ENCODE data around the gene NRN1L.
"Not testable (repeated sequence)": the region's sequence is repeated elsewhere in the genome, so short reads cannot be mapped to it uniquely, and the experiment has no call there.

Gene NRN1L

DNA sequence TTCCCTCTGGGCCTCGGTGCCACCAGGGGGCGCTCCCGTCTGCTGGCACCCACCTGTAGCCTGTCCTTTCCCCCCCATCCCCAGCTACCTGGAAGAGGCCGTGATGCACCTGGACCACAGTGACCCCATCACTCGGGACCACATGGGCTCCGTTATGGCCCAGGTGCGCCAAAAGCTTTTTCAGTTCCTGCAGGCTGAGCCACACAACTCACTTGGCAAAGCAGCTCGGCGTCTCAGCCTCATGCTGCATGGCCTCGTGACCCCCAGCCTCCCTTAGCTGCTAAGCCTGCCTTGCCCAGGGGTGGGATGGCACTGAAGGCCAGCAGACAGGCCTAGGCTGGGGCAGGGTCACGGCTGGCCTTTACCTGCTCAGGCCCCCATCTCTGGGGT is 818 bp upstream of the NRN1L start:
- DNase-seq, result peak; percentile 81

DNA sequence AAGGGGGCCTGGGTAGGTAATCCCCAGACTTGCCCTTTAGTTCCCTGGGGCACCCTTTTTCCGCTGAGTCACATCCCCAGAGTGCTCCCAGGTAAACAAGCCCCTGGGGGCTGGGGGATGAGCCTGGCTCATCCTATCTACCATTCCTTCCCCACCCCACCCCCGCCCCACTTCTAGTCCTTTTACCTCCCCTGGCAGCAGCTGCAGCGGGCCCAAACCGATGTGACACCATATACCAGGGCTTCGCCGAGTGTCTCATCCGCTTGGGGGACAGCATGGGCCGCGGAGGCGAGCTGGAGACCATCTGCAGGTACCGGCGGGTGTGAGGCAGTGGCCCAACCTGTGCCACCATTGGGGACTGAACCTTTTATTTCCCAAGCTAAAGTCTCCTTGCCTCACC is 860 bp downstream of the NRN1L start:
- no peak for DNase-seq

DNA sequence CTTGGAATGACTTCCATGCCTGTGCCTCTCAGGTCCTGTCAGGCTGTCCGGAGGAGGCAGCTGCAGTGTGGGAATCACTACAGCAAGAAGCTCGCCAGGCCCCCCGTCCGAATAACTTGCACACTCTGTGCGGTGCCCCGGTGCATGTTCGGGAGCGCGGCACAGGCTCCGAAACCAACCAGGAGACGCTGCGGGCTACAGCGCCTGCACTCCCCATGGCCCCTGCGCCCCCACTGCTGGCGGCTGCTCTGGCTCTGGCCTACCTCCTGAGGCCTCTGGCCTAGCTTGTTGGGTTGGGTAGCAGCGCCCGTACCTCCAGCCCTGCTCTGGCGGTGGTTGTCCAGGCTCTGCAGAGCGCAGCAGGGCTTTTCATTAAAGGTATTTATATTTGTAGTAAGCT is 1.3 kb downstream of the NRN1L start:
- no peak for DNase-seq

DNA sequence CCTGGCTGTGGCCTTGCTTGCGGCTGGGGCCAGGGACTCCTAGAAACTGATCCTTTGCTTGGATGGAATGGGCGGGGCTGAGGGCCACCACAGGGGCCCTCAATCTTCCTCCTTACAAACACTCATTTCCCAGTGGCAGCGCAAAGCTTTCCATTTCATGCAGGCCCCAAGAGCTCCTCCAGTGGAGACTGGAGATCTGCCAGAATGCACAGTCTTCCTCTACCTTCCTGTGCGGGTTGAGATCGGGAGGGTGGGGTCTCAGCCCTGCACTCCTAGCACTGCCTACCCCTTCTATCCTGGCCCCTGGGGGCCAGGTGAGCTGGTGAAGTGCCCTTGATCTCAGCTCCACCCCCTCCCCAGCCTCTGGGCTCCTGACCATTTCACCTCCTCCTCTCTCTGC is 1.7 kb downstream of the NRN1L start:
- no peak for DNase-seq

DNA sequence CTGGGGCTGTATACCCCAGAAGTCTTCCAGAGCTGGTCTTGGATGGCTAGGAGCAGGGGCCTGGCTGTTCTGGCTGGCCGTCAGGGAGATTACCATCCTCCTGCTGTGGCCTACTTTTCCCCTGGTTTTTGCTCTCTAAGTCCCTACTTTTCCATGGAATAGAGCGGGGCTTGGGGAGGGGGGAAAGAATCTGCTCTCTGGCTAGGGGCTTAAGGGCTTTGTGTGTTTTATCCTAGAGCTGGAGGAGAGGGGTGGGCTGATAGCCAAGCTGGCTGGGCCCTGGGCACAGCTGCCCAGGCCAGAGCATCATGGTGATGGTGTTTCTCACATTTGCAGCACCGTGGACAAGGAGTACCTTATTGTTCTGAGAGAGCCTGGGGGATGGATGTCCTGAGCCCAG is 3.6 kb downstream of the NRN1L start:
- no peak for DNase-seq

DNA sequence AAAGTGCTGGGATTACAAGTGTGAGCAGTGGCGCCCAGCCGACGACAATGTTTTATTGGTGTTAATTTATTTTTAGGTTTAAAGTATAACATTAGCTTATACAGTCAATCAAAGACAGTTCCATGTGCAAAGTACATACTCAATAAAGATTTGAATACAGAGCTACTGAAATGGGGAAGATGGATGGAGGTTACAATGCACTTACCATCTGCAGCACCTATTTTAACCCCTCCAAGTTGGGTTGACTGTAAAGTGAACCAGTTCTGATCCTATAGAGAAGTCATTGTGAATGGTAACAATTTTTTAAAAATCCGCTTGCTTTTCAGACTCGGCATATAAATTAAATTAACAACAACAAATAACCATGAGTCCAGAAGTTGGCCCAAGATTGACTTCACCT is 7.7 kb downstream of the NRN1L start:
- DNase-seq, result no peak

DNA sequence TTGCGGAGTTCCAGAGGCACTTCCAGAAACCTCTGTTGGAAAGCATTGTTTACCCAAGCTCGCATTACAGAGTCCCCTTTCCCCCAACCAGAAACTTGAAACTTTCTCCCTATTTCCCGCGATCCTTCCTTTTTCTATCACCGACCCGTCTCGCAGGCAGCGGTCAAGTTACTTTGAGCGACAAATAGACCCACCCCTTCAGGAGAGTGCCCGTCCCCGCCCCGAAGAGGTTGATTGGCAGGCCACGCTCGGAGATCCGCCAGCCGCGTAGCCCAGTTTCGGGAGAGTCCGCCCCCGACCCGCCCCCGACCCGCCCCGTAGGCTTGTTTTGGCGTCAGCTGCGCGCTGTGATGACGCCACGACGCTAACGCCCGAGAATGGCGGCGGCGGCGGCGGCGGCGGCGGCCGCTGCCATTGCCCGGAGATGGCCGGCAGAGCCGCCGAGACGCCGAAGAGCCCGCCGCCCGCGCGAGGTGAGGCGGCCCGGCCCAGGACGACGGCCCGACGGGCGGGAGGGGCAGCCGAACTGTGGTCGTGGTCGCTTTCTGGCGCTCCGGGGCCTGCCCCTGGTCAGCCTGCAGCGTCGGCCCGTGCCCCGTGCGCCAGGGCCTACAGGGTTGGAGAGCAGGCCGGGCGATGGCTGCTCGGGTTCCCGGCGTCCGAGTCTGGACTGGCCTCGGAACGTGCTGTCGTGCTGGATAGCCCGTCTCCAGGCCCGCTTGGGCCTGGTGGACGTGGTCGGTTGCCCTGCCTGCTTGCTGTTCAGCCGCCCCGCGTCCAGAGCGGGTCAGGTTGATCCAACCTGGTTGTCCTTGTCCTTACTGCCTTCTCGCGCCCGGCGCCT is 8.4 kb downstream of the NRN1L start, which contains the start of gene PSKH1:
Gene PSKH1 (plus strand): TSS at position 356 of the 844 bp plus-strand sequence. CDS start 15,496 bp downstream, outside the sequence.
- DNase-seq, result peak; percentile 97

DNA sequence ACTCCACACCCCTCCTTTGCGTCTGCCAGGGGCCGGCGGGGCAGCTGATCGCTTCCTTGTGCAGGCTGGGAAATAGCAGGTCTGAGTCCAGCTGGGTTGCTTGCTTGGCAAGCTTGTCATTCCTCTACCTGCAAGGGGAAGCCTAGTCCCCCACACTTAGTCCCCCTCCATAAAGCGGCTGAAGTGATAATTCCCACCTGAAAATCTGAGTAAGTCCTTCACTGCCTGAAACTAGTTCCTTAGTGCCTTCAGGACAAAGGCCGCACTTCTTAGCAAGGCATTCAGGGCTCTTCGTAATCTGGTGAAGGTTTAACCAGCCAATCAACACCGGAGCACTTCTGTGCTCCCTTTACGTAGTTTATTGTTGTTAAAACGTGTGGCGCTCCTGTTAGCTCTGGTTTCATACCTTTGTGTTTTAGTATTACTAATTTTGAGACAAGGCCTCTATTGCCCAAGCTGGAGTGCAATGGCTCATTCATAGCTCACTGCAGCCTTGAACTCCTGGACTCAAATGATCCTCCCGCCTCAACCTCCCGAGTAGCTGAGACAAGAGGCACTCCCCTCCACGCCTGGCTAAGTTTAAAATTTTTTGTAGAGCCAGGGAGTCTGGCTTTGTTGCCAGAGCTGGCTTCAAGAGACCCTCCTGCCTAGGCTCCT is 9.2 kb downstream of the NRN1L start:
- peak; percentile 12 for DNase-seq

DNA sequence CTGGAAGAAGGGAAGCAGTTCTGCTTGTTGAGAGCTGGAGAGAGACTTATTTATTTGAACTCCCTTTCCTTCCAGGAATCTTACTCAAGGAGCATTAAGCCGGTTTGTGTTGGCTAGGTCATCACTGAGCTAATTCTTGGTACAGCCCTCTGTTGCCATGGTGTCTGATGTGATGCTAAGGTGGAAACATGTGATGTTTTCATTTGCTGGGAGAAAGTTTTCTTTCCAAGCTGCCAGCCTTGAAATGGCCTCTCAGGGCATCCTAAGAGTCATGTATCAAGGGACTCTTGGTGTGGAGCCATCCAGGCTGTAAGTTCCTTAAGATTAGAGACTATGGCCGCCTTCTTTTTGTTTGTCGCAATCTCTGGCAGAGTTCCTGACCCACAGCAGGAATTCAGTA is 12.5 kb downstream of the NRN1L start:
- no peak for DNase-seq

DNA sequence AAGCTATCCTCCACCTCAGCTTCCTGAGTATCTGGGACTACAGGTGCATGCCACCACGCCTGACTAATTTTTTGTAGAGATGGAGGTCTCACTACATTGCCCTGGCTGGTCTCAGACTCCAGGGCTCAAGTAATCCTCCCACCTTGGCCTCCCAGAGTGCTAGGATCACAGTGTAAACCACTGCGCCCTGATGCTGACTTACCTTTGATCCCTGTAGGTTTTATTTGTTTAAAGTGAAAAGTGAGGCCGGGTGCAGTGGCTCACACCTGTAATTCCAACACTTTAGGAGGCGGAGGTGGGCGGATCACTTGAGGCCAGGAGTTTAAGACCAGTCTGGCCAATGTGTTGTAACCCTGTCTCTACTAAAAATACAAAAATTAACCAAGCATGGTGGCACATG is 17.0 kb downstream of the NRN1L start:
- DNase-seq, result no peak

DNA sequence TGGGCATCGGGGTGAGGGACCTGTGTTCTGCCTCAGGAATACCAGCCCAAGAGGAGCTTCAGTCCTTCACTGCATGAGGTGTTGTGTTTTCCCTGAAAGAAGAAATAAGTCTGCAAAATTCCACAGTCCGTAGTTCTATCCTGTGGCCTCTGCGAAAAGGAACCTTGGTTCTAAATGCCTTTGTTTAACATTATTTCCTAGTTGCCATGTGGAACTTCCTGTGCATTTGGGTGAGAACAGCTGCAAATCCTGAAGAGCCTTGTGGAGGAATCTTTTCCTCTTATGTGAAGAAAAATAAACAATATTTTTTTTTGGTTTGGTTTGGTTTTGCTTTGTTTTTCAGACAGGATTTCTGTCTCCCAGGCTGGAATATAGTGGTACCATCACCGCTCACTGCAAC is 18.1 kb downstream of the NRN1L start:
- no peak for DNase-seq

DNA sequence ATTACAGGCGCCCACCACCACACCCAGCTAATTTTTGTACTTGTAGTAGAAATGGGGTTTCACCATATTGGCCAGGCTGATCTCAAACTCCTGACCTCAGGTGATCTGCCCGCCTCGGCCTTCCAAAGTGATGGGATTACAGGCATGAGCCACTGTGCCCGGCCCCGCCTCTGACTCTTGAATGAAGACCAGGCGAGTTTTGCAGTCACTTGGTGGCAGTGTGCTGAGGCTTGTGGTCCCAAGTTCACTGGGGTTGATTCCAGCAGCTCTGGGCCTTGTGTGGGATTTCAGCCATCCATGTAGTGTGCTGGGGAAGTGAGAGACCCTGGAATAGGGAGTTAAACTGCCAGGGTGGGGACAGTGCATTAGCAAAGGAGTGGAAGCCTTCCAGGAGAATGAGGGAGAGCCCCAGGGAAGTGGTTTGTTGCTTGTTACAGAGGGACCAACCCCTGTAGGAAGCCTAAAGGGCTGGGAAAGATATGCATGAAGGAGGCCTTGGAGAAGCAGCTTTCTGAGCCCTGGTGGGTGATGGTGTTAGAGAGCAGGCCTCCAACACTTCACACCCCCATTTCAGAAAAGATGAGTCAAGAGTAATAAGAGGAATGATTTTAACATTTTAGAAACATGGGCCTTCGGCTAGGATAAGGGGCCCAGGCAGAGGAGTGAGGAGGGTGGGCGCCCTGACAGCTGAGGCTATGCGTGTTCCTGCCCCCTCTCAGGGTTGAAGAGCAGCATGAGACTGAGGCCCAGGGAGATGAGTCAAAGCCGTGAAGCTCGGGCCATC is 22.9 kb downstream of the NRN1L start:
- DNase-seq, result no peak

DNA sequence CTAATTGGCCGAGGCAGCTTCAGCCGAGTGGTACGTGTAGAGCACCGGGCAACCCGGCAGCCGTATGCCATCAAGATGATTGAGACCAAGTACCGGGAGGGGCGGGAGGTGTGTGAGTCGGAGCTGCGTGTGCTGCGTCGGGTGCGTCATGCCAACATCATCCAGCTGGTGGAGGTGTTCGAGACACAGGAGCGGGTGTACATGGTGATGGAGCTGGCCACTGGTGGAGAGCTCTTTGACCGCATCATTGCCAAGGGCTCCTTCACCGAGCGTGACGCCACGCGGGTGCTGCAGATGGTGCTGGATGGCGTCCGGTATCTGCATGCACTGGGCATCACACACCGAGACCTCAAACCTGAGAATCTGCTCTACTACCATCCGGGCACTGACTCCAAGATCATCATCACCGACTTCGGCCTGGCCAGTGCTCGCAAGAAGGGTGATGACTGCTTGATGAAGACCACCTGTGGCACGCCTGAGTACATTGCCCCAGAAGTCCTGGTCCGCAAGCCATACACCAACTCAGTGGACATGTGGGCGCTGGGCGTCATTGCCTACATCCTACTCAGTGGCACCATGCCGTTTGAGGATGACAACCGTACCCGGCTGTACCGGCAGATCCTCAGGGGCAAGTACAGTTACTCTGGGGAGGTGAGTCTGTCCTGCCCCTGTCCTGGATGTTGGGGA is 24.5 kb downstream of the NRN1L start:
- no peak for DNase-seq

DNA sequence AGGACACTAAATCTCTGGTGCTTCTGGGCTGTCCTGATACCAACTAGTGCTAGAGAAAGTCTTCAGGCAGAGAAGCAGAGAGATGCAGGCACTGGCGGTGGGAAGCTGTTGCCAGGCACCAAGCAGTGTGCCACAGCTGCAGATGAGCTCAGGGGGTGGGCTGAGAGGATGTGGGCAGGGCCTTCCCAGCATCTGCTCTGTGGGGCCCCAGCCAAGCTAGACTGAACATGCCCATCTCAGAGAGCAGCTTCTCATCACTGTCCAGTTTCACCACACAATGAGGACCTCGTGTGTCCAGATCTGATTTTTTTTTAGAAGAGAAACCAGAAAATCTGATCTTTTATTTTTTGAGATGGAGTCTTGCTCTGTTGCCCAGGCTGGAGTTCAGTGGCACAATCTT is 25.5 kb downstream of the NRN1L start:
- DNase-seq, result peak; percentile 45

DNA sequence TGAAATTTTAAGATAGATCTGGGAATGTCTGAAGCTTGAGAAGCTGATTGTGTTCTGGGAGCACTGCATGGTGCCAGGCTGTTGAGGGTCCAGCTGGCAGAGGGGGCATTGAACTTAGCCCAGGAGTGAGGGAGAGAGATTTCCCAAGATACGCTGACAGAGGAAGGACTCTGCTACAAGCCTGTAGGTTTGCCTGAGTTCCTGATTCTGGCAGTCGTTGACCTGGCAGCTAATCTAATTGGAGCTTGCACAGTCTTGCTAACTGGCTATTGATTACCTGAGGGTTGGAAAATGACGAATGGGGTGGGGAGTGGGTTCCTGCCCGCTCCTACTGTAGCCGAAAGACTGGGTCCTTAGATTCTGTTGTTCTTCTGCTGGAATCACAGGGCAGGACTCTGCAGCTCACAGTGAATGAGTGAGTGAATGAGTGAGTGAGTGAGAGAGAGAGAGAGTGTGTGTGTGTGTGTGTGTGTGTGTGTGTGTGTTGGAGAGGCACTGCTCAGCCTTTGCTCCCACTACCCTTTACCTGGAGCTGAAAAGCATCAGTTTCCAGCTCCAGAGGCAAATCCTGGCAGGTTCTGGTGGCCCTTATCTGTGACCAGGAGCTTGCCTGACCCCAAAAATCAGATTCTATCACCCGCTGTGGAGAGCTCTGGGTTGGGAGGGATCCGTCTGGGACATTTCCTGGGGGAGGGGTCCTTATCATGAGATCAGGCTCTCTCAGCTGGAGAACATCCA is 30.2 kb downstream of the NRN1L start:
- no peak for DNase-seq

DNA sequence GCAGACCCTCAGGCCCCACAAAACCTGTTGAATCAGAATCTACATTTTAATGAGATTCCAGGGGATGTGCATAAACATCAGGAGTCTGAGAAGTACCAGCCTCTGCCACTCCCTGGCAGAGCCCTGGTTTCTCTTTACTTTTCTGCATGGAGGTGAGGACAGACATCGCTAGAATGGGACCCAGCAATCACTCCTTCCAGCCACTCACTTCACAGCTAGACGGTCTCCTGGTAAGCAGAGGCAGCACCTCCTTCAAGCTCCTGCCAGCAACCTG is 30.7 kb downstream of the NRN1L start:
- not testable (repeated sequence) for DNase-seq

DNA sequence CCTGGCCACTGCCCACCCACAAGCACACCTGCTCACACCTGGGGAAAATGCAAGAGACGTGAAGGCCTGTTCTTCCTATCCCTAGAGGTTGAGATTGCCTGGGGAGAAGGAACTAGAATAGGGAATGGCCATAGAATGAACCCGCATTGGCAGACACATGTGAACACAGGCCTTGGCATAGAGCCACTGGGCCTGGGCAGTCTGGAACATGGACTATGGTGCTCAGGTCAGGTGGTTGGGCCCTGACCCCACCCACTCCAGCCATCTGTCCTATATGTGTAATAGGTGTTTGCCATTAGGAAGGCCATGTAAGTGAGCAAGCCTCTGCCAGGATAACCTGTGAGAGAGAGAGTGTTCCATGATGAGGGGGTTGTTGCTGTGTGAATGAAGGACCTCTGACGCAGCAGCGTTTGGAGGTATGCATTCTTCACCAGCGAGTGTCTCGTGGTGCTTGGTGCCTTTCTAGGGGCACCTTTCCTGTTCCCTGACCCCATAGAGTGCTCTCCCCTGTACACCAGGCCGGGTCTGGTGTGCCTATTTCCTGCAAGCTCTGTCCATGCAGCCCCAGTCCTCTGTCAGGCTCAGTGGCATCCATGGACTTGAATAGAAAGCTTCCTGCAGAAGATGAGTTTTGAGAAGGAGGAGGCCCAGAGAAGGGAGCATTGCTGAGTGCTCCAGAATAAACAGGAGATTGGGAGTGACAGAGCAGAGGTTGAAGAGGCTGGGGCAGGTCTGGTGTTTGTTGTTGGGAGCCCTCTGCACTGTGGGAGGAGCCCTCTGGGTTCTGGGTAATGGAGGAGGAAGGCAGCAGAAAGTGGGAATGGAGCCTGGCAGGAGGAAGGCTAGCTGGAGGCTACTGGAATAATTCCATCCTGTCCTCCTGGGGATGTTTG is 31.4 kb downstream of the NRN1L start:
- no peak for DNase-seq

DNA sequence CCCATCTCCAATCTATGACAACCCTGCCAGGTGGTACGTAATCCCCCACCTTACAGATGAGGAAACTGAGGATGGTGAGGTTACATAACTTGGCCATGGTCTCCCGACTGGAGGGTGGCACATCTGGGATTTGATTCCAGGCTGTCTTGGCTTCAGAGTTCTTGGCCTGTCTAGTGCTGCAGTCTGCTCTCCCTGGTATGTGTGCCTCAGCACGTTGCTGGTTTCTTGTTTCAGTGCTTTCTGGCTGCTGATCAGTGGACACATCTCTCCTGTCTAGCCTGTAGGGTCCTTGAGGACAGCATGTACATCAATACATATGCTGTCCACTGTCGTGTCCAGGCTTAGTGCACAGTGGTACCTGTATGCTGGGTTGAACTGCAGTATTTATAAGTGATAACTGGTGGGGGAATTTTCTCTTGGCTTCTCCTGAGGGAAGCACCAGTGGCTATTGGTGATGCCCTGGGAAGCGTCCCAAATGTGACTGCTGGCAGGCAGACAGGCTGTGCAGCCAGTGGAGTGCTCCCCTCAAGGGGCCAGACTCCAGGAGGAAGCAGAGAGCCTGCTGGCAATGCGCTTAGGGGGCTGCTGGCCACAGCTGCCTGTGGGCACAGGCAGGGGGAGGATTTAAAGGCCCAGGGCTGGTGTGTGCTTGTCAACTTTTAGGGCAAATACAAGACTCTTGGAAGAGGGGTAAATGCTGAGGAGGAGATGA is 32.6 kb downstream of the NRN1L start:
- DNase-seq, result no peak

DNA sequence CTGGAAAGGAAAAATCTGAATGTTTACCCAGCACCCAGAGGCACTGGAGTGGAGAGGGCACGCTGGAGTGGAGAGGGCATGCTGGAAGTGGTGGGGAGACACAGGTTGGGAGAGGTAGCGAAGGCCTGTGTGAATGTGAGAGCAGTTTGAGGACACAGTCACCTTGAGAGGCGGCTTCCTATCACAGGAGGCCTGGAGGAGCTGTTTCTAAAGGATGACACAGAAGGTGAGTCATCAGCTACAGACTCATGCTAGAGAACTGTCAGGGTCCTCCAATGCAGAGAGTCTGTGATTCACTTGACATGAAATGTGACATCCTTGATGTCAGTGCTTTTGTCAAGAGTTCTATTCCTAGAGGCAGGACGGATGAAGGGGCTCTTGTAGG is 33.2 kb downstream of the NRN1L start:
- DNase-seq, result peak; percentile 72

DNA sequence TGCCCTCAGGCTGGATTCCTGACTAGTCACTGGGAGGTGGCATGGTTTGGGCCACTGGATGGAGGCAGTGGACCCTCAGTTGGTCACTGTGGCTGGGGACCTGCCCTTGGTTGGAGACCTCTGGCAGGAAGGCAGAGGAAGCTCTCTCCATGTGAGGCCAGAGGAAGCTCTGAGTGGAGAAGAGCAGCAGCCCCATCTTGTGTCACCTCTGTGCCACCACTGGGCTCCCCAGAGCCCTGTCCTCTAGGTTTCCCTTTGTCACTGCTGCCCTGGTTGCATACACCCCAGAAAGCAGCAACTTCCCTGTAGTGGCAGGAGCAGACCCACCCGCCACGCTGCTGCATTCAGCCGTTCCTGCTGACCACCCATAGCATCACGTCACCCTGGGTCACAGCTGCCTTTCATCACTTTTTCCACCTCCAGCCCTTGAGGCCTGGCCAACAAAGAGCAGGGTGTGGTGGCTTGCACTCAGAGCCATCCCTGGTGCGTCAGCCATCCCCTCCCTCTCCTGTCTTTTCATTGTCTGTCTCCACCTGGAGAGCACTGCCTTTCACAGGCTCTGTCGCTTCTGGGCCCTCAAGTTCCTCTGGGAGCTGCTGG is 35.0 kb downstream of the NRN1L start:
- DNase-seq, result no peak
